Activated CD8-positive, alpha-beta memory T cell treated with anti-CD3 and anti-CD28 coated beads, Interleukin-2, amount 50 U/mL, for 24 hours (primary cell): ENCODE measurements around the gene NR0B2.
"Not testable (repeated sequence)": the region's sequence is repeated elsewhere in the genome, so short reads cannot be mapped to it uniquely, and the experiment has no call there.

Source experiments
- DNase-seq: peaks from one replicate; pipeline ENCODE4 v3.0.0-alpha.2; 2020; ENCODE audit errors: extremely low read depth

Gene NR0B2

GRCh38 chr1:26913754-26914619 lies at the start of gene NR0B2:
TSS of gene NR0B2 (minus strand) at chr1:26913975. CDS start at chr1:26913940, 35 bp downstream.
- no peak for DNase-seq

- DNase-seq: no peak
These were observed 48.1 kb upstream of the NR0B2 start for GRCh38 chr1:26961826-26962225.

- no peak for DNase-seq
These were observed 46.8 kb upstream of the NR0B2 start for GRCh38 chr1:26960625-26960966.

GRCh38 chr1:26959722-26960624 lies 46.2 kb upstream of the NR0B2 start, which contains the start of gene KDF1:
TSS of gene KDF1 (minus strand) at chr1:26960468. CDS start at chr1:26952380, 8,088 bp downstream.
- no peak for DNase-seq

- DNase-seq: no peak
These were observed 45.5 kb upstream of the NR0B2 start for GRCh38 chr1:26959270-26959669.

GRCh38 chr1:26957306-26957705 lies 43.5 kb upstream of the NR0B2 start:
- no peak for DNase-seq

GRCh38 chr1:26956321-26956720 lies 42.5 kb upstream of the NR0B2 start:
- no peak for DNase-seq

GRCh38 chr1:26953374-26953773 lies 39.6 kb upstream of the NR0B2 start:
- DNase-seq: no peak

- DNase-seq: no peak
These were observed 38.2 kb upstream of the NR0B2 start for GRCh38 chr1:26951821-26952497.

GRCh38 chr1:26951216-26951615 lies 37.4 kb upstream of the NR0B2 start:
- no peak for DNase-seq

GRCh38 chr1:26950602-26951001 lies 36.8 kb upstream of the NR0B2 start:
- no peak for DNase-seq

GRCh38 chr1:26949926-26950319 lies 36.1 kb upstream of the NR0B2 start:
- no peak for DNase-seq

GRCh38 chr1:26949266-26949925 lies 35.6 kb upstream of the NR0B2 start:
- no peak for DNase-seq

- DNase-seq: not testable (repeated sequence)
These were observed 34.9 kb upstream of the NR0B2 start for GRCh38 chr1:26948725-26949057.

- DNase-seq: no peak
These were observed 32.5 kb upstream of the NR0B2 start for GRCh38 chr1:26946270-26946669.

- DNase-seq: no peak
These were observed 32.0 kb upstream of the NR0B2 start for GRCh38 chr1:26945728-26946127.

- DNase-seq: no peak
These were observed 31.4 kb upstream of the NR0B2 start for GRCh38 chr1:26945138-26945537.

- DNase-seq: no peak
These were observed 28.9 kb upstream of the NR0B2 start for GRCh38 chr1:26942656-26943055.

GRCh38 chr1:26941311-26941710 lies 27.5 kb upstream of the NR0B2 start:
- no peak for DNase-seq

- DNase-seq: no peak
These were observed 24.9 kb upstream of the NR0B2 start for GRCh38 chr1:26938659-26939025.

- no peak for DNase-seq
These were observed 24.4 kb upstream of the NR0B2 start for GRCh38 chr1:26938004-26938658.
